ENCODE data around the gene CCDC185. TPM values are rescaled to one million over a fixed set of nuclear protein-coding genes. Genes with fewer than 3 reads are reported as not detected.

Gene CCDC185
- polyA plus RNA-seq, 1 experiment = not detected

DNA sequence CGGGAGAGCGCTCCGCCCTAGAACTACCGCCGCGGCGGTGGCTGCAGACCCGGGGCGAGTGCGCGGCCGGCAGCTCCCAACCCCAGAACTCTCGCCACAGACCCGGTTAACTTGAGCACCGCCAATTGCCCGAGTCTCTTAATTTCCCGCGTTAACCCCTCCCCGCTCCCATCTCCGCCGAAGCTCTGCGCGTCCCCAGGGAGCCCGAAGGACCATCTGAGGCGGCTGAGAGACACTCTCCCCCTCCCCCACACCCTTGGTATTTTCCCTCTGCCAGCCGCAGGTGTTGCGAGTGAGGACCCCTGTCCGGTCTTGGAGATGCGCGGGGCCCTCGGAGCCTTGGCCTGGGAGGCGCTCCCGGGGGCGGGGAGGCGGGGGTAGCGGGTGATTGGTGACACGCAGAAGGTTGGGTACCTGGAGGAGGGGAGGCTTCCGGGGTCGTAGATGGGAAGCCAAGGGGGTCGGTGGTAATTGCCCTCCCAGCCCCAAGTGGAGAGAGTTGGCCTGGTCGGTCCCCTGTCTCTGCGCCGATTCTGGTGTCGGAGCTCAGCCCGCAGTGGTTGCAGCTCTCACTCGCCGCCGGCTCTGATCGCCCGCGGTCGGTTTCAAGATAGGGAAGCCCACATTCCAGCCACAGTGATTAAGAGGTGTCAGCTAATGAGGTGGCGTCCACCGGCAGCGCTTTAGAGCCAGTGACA is 28.4 kb upstream of the CCDC185 start:
- CTCF ChIA-PET = interaction anchor here (0.6 kb wide), 1 partner anchor 456 kb away, joined by 3 read pairs; no protein-coding TSS in a partner anchor
- no peak for TF ChIP-seq CTCF (IDR thresholded peaks at IDR 0.05; ENCODE audit: insufficient read depth, low read depth, low read length)
- POLR2A ChIA-PET = no interaction called here
- DNase-seq (ENCODE audit: low read depth) = no peak
- peaks cover 28% of the 10 kb centered on the region for H3K27me3 ChIP-seq (ENCODE audit: control insufficient read depth, insufficient read depth, low read length)
- H3K36me3 ChIP-seq (ENCODE audit: control insufficient read depth, insufficient read depth, low read length) = no peaks in the 10 kb centered on the region
- no peak overlapping the region for H3K4me3 ChIP-seq (ENCODE audit: low read depth, low read length)

DNA sequence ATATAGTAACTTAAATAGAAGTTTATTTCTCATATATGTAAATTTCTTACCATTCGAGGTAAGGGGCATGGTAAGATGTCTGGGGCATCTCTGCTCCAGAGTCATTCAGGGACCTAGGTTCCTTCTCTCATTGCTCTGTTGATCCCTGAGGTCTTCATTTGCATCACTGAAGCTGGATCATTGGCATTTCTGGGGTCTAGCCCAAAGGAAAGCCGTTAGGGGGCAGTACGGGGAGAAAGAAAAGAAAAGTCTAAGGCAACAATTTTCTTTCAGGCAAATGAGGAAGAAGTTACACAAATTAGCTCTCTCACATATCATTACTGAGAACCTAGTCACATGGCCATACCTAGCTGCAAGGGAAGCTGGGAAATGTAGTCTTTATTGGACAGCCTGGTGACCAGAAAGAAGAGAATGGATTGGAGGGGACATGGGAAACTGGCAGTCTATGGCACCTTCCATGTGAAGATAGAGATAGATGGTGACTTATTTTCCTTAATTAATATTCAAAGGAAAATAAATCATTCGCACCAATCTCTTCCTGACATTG is 19.1 kb upstream of the CCDC185 start:
- H3K4me3 ChIP-seq (ENCODE audit: low read depth, low read length) = no peak overlapping the region
- CTCF ChIA-PET = no interaction called here
- DNase-seq (ENCODE audit: low read depth) = no peak
- H3K36me3 ChIP-seq (ENCODE audit: control insufficient read depth, insufficient read depth, low read length) = no peaks in the 10 kb centered on the region
- no peak for TF ChIP-seq CTCF (IDR thresholded peaks at IDR 0.05; ENCODE audit: insufficient read depth, low read depth, low read length)
- POLR2A ChIA-PET = no interaction called here
- no peaks in the 10 kb centered on the region; the same call in 1 of the 2 replicates for H3K27me3 ChIP-seq (ENCODE audit: control insufficient read depth, insufficient read depth, low read length)

DNA sequence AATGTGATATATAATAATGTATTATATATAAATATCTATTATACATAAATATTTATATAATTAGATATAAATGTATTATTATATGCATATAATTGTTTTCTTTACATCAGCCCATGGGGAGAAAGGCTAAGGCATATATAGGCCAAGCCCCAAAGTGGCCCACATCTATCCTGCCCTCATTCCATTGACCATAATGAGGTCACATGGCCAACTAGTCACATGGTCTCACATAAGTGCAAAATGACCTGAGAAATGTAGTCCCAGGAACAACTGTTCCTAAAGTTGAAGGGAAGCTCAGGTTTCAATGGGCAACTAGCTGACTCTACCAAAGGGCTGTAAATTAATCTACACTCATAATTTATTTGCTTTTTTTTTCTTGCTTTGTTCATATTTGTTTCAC is 14.5 kb upstream of the CCDC185 start:
- no peaks in the 10 kb centered on the region for H3K36me3 ChIP-seq (ENCODE audit: control insufficient read depth, insufficient read depth, low read length)
- H3K27me3 ChIP-seq (ENCODE audit: control insufficient read depth, insufficient read depth, low read length) = no peaks in the 10 kb centered on the region; the same call in none of the 2 replicates
- POLR2A ChIA-PET = no interaction called here
- no peak for DNase-seq (ENCODE audit: low read depth)
- H3K4me3 ChIP-seq (ENCODE audit: low read depth, low read length) = no peak overlapping the region
- CTCF ChIA-PET = interaction anchor here (0.6 kb wide), 1 partner anchor 139 kb away, joined by 3 read pairs; no protein-coding TSS in a partner anchor
- no peak for TF ChIP-seq CTCF (IDR thresholded peaks at IDR 0.05; ENCODE audit: insufficient read depth, low read depth, low read length)

DNA sequence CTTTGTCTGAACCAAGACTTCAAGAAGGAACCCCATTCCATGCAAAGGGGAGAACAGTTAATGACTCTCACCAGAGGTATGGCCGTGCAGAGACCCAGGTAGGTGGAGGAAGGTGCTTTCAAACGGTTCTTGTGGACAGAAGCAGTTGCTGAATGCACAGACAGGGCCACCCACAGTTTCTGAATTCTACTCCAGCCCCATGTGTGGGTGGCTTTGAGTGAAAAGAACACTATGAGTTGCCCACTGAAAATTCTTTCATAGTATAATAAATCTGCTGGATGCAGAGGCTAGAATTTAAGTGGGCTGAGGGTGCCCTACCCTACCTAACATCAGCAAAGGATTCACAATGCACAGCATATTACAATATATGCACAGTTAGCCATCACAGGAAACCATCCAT is 7.2 kb upstream of the CCDC185 start:
- ChIA-PET POLR2A (no interaction called here), CTCF (interaction anchor here (0.7 kb wide), 1 partner anchor 262 kb away, joined by 3 read pairs; no protein-coding TSS in a partner anchor)
- DNase-seq (ENCODE audit: low read depth) = no peak
- H3K4me3 ChIP-seq (ENCODE audit: low read depth, low read length) = no peak overlapping the region
- no peaks in the 10 kb centered on the region for H3K36me3 ChIP-seq (ENCODE audit: control insufficient read depth, insufficient read depth, low read length)
- no peak for TF ChIP-seq CTCF (IDR thresholded peaks at IDR 0.05; ENCODE audit: insufficient read depth, low read depth, low read length)
- peaks cover 2% of the 10 kb centered on the region; the same call in 1 of the 2 replicates for H3K27me3 ChIP-seq (ENCODE audit: control insufficient read depth, insufficient read depth, low read length)

DNA sequence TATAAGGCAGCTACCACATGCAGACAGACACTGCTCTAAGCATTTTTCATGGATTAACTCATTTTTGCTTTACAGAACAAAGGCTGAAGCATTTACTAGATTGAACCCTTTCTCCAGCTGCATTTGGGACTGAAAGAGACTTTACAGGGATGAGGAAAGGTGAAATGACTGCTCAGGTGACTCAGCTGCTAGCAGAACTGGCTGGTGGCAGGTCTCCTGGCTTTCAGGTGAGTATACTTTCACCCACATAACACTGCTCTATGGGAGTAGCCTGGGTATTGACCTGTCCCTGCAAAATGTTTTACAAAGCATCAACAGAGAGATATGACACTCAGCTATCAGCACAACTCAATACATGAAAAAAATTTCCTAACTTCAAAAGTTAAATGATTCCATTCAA is 2.6 kb upstream of the CCDC185 start:
- no peak for TF ChIP-seq CTCF (IDR thresholded peaks at IDR 0.05; ENCODE audit: insufficient read depth, low read depth, low read length)
- no peak overlapping the region for H3K4me3 ChIP-seq (ENCODE audit: low read depth, low read length)
- DNase-seq (ENCODE audit: low read depth) = no peak
- ChIA-PET POLR2A (no interaction called here), CTCF (no interaction called here)
- no peaks in the 10 kb centered on the region for H3K36me3 ChIP-seq (ENCODE audit: control insufficient read depth, insufficient read depth, low read length)
- peaks cover 16% of the 10 kb centered on the region for H3K27me3 ChIP-seq (ENCODE audit: control insufficient read depth, insufficient read depth, low read length)

Measured in BJ (cell line).